GM21528 (cell line): Measurements from ENCODE around the gene BCL3.
A peak's percentile ranks its signal among the peaks of the same experiment; 100 is the strongest.

Source experiments
- ATAC-seq: cut with Tn5 transposase; IDR thresholded peaks from one replicate; pipeline ENCODE4 v1.9.1; 2021; ENCODE audit warnings: mild to moderate bottlenecking, moderate library complexity; ENCODE audit not compliant: unreplicated experiment, low FRiP score

The BCL3 gene

GRCh38 chr19:44740351-44740824 lies 8.1 kb upstream of the BCL3 start:
- no peak for ATAC-seq

DNA sequence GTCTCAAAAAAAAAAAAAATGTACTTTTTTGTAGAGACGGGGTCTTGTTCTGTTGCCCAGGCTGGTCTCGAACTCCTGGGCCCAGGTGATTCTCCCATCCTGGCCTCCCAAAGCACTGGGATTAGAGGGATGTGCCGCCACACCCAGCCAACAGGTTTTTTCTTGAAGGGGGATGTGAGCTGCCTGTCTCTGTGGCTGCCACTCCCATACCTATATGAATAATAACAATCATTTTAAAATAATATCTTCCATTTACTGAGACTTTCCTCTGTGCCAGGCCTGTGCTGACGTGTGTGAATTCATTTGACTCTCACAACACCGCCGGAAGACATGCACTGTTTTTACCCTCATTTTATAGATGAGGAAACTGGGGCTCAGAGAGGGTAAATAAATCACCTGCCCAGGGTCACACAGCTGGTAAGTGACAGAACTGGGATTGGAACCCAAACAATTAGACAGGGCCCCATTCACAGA lies 7.2 kb upstream of the BCL3 start:
- ATAC-seq = no peak

DNA sequence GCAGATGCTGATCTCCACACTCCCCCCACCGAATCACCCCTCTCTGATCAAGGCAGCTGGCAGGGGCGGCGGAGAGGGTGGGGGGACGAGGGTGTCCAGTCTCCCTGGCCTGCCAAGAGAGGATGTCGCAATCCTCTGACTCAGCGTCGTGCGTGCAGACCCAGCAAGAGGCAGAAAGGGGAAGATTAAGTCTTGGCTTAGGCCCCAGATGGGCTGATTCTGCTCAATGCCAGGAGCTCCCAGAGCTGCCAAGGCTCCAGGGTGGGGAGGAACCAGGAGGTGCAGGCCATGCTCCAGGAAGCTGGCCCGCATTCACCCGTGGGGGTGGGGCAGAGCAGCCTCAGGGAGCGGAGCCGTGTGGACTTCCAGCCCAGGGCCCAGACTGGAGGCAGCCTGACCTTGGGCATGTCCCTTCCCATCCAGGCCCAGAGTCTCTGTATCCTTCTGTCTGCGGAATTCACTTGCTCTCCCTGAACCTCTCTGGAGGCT lies 6.6 kb upstream of the BCL3 start:
- ATAC-seq = no peak

DNA sequence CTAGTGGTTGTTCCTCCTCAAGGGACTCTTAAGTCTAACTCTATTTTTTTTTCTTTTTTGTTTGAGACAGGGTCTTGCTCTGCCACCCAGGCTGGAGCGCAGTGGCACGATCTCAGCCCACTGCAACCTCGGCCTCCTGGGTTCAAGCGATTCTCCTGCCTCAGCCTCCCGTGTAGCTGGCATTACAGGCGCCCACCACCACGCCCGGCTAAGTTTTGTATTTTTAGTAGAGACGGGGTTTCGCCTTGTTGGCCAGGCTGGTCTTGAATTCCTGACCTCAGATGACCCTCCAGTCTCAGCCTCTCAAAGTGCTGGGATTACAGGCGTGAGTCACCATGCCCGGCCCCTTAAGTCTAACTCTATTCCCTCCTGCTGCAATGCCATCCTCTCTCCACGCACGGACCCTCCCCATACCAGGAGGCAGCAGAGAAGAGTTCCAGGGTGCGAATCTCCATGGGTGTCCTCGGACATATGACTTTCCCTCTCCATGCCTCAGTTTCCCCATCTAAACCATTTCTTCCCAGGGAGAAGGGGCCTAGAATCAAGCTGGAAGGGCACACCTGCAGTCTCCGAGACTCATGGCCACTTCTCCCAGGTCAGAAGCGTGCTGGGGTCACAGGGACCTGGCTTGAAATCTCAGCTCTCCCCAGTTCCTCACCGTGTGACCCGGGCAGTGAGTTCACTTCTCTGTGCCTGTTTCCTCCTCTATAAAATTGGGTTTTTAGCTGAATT lies 6.0 kb upstream of the BCL3 start:
- no peak for ATAC-seq

DNA sequence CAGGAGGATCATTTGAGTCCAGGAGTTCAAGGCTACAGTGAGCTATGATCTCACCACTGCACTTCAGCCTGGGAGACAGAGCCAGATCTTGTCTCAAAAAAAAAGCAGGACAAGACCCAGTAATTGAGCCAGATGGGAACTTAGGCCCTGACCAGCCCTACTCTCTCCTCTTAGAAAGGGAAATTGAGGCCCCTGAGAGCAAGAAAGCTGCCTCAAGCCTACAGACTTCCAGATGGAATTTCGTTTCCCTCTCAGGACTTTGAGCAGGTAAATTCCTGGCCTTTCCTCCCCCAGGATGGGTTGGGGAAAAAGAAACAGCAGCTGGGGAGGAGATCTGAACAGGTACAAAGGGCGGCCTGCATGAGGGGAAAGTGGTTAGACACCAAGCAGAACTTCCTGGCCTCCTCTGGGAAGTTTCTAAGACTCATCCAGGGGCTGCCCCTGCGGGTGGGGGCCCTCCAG lies 3.6 kb upstream of the BCL3 start:
- no peak for ATAC-seq

DNA sequence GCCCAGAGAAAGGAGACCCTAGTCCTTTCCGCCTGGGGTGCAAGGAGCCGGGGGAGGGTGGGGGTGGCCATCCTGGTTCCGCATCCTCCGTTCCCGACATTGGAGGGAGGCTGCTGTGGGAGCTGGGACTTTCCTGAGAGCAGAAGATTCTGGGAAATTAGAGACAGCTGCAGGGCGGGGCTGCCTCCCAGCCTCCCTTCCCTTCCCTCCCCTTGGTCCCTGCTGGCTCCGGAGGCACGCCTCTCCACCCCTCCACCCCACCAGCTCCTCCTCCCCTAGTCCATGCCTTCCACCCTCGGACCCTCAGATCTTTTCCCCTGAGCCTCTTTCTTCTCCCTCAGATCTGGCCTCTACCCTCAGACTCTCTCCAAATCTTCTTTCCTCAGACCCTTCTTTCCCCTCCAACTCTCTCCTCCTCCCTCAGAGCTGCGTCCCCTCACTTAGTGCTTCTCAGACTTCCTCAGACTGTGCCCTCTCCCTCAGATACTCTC lies 3.1 kb upstream of the BCL3 start:
- no peak for ATAC-seq

DNA sequence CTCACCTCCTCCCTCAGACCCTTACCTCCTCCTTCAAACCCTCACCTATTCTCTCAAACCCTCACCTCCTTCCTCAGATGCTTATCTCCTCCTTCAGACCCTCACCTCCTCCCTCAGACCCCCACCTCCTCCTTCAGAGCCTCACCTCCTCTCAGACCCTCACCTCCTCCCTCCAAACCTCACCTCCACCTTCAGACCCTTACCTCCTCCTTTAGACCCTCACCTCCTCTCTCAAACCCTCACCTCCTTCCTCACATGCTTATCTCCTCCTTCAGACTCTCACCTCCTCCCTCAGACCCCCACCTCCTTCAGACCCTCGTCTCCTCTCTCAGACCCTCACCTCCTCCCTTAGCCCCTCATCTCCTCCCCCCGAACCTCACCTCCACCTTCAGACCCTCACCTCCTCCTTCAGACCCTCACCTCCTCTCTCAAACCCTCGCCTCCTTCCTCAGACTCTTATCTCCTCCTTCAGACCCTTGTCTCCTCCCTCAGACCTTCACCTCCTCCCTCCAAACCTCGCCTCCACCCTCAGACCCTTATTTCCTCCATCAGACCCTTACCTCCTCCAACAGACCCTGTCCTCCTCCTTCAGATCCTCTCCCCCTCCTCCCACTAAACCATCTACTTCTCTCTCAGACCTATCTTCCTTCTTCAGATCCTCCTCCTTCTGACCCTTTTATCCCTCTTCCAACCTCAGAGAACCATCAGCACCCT lies 2.5 kb upstream of the BCL3 start:
- ATAC-seq = no peak

GRCh38 chr19:44746616-44746945 lies 1.9 kb upstream of the BCL3 start:
- ATAC-seq = no peak

DNA sequence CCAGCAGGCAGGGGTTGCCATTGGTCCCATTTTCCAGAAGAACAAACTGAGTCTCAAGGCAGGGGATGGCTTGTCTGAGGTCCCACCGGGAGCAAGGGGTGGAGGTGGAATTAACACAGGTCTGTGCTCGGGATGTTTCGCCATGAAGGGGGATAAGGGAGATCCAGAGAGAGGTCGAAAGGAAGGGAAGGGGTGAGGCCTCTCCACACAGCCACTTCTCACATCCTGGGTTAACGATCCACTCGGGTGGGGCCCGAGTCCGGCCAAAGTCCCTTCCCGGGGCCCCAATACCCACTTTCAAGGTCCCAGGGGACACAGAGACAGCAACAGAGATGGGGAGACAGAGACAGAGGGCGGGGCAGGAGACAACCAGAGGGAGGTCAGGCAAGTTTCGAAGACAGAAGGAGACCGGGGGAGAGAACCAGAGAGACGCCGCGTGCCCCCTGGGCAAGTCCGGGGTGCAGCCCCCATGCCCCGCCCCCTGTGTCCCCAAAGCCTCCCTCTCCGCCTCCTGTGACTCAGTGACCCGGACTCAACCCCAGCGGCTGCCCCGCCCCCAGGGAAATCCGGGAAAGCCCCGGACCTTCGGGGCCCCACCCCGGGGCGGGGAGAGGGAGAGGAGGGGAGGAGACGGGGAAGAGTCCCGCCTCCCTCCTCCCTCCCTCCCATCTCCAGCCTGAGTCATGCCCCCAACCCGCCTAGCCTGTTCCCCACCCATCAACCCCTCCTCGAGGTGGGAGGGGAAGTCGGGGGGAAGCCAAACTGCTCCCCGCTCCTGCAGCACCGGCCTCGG lies 1.4 kb upstream of the BCL3 start:
- ATAC-seq = peak; percentile 31

DNA sequence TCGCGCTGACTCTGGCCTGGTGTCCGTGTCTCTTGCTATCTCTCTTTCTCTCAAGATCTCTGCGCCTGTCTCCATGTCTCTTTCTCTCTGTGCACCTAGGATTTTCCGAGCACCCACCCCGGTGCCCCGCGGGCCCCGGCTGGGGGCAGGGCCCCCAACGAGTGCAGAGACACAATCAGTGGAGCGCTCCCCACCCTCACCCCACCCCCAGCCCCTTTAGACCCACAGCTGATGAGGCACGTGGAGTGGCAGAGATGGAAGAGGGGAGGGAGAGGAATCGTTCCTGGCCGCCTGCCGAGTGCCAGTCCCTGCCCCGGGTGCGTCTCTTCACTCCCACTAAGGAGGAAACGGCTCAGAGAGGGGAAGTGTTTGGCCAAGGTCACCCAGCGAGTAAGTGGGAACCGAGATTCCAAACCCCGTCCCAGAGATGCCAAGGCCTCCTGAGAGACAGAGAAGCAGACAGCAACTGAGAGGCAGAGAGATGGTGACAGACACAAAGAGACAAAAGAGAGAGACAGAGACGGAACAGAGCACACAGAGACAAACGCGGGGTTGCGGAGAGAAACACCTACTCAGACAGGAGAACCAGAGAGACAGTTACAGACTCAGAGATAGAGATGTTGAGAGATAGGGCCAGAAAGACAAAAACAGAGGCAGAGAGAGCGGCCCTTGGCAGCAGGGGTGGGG lies 626 bp upstream of the BCL3 start:
- peak; percentile 24 for ATAC-seq

GRCh38 chr19:44749292-44749691 lies 784 bp downstream of the BCL3 start:
- ATAC-seq = no peak

DNA sequence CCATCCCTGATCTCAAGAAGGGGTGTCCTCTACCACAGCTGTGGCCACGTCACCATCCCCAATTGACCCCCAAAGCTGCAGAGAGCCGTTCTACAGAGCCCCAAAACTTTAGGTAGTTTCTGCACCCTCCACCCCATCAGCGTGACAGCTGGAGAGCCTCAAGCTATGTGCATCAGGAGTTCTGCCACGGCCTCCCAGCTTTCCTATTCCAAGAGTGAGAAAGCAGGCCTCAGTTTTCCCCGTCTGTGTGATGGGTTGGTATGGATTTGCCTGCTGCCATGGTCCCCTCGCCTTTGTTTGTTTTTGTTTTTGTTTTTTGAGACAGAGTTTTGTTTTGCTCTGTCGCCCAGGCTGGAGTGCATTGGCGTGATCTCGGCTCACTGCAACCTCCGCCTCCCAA lies 1.5 kb downstream of the BCL3 start:
- ATAC-seq = no peak

GRCh38 chr19:44752123-44752815 lies 3.8 kb downstream of the BCL3 start:
- ATAC-seq = no peak

GRCh38 chr19:44752816-44753625 lies 4.5 kb downstream of the BCL3 start:
- peak; percentile 57 for ATAC-seq

DNA sequence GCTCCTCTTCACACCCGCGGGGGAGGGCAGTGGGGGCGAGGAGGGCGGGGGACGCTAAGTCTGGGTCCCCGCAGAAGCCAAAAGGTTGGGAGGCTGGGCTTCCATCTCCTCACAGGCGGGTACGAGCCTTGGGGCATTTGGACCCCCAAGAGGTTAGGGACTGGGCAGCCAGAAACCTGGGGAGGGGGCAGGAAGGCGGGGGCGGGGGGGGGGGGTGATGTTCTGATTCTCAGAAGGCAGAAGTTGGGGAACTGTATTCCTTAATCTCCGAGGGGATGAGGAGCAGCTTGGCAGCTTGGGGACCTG lies 5.1 kb downstream of the BCL3 start:
- ATAC-seq = no peak

GRCh38 chr19:44753932-44754749 lies 5.6 kb downstream of the BCL3 start:
- peak; percentile 23 for ATAC-seq

GRCh38 chr19:44754750-44755080 lies 6.2 kb downstream of the BCL3 start:
- no peak for ATAC-seq

- ATAC-seq = no peak
These were observed 6.7 kb downstream of the BCL3 start for GRCh38 chr19:44755219-44755618.
